Ishikawa (cell line): ENCODE data around the gene FOXL2NB.

Experiments used
- CEBPB ChIP-seq: IDR thresholded peaks from 2 replicates; pipeline ENCODE4 v1.6.1; 2012
- CREB1 ChIP-seq: IDR thresholded peaks from 2 replicates; pipeline ENCODE4 v1.6.1; 2012; ENCODE audit warnings: low read depth
- EGR1 ChIP-seq: IDR thresholded peaks from 2 replicates; pipeline ENCODE4 v1.6.1; 2012
- EP300 ChIP-seq: IDR thresholded peaks from 2 replicates; pipeline ENCODE4 v1.6.1; 2012; ENCODE audit warnings: borderline replicate concordance
- FOXM1 ChIP-seq: IDR thresholded peaks from 2 replicates; pipeline ENCODE4 v1.6.1; 2012; ENCODE audit warnings: low read depth, borderline replicate concordance
- NFIC ChIP-seq: IDR thresholded peaks from 2 replicates; pipeline ENCODE4 v1.6.1; 2012
- RAD21 ChIP-seq: IDR thresholded peaks from 2 replicates; pipeline ENCODE4 v1.6.1; 2012; ENCODE audit warnings: low read depth
- TAF1 ChIP-seq: IDR thresholded peaks from 2 replicates; pipeline ENCODE4 v1.6.1; 2012; ENCODE audit warnings: low read depth, mild to moderate bottlenecking
- TCF12 ChIP-seq: IDR thresholded peaks from 2 replicates; pipeline ENCODE4 v1.6.1; 2012; ENCODE audit warnings: low read depth
- TEAD4 ChIP-seq: IDR thresholded peaks from 2 replicates; pipeline ENCODE4 v1.6.1; 2012
- YY1 ChIP-seq: IDR thresholded peaks from 2 replicates; pipeline ENCODE4 v1.6.1; 2012; ENCODE audit warnings: low read depth
- ZBTB7A ChIP-seq: IDR thresholded peaks from 2 replicates; pipeline ENCODE4 v1.6.1; 2012; ENCODE audit warnings: low read depth
- TF ChIP-seq, protein P1 (sequence below): IDR thresholded peaks from 2 replicates; pipeline ENCODE4 v1.6.1; 2012
- TF ChIP-seq, protein P2 (sequence below): IDR thresholded peaks from 2 replicates; pipeline ENCODE4 v1.6.1; 2012; ENCODE audit warnings: low read depth, mild to moderate bottlenecking
- TF ChIP-seq, protein P3 (sequence below): IDR thresholded peaks from 2 replicates; pipeline ENCODE4 v1.6.1; 2012

Gene FOXL2NB

DNA sequence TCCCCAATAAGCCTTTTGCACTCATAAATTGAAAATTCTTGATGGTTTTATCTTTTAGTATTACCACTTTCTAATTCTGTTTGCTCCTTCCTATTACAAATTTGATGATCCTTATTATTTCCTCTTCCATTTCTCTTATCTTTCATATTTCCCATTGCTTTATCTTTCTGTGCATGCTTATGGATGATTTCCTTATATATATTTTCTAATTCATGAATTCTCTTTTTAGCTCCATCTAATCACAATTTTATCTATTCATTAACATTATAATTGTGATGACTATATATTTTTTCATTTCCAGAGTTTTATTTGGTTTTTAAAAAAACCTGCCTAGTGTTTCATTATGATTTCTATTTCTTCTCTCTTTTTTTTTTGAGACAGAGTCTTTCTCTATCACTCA lies 17.9 kb downstream of the FOXL2NB start:
- TF ChIP-seq TEAD4 (no peak), CREB1 (no peak), RAD21 (no peak), EP300 (no peak), TCF12 (no peak), TAF1 (no peak), CEBPB (no peak), EGR1 (no peak), FOXM1 (no peak), YY1 (no peak)
- TF ChIP-seq, protein P1, sequence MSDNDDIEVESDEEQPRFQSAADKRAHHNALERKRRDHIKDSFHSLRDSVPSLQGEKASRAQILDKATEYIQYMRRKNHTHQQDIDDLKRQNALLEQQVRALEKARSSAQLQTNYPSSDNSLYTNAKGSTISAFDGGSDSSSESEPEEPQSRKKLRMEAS = no peak
- TF ChIP-seq, protein P2, sequence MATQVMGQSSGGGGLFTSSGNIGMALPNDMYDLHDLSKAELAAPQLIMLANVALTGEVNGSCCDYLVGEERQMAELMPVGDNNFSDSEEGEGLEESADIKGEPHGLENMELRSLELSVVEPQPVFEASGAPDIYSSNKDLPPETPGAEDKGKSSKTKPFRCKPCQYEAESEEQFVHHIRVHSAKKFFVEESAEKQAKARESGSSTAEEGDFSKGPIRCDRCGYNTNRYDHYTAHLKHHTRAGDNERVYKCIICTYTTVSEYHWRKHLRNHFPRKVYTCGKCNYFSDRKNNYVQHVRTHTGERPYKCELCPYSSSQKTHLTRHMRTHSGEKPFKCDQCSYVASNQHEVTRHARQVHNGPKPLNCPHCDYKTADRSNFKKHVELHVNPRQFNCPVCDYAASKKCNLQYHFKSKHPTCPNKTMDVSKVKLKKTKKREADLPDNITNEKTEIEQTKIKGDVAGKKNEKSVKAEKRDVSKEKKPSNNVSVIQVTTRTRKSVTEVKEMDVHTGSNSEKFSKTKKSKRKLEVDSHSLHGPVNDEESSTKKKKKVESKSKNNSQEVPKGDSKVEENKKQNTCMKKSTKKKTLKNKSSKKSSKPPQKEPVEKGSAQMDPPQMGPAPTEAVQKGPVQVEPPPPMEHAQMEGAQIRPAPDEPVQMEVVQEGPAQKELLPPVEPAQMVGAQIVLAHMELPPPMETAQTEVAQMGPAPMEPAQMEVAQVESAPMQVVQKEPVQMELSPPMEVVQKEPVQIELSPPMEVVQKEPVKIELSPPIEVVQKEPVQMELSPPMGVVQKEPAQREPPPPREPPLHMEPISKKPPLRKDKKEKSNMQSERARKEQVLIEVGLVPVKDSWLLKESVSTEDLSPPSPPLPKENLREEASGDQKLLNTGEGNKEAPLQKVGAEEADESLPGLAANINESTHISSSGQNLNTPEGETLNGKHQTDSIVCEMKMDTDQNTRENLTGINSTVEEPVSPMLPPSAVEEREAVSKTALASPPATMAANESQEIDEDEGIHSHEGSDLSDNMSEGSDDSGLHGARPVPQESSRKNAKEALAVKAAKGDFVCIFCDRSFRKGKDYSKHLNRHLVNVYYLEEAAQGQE = no peak

DNA sequence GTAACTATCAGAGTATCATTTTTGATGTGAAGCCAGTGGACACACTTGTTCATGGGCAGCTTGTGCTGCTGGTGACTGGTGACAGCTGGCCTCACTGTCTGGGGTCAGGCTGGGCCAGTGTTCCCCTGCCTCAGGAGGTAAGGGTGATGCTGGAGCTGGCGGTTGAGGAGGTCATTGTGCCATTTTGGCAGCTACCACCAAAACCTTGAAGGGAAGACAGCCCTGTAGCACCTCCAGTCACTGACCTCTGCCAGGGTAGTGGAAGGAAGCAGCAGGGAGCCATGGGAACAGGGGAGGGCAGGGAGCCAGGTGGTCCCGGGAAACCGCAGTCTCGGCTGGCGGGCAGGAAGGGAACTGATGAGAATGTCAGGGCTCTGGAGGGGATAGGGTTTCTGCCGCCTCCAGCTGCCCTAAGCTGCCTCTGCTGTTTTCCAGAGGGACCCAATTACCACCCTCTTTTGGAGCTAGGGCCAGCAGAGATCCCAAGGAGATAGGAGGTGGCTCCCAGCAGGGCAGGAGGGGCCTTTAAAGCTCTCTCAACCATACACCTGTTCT lies 24.8 kb downstream of the FOXL2NB start:
- TF ChIP-seq YY1 = no peak
- no peak for TF ChIP-seq CREB1
- no peak for TF ChIP-seq CEBPB
- no peak for TF ChIP-seq NFIC
- TF ChIP-seq TCF12 = no peak
- TF ChIP-seq, protein P2 = no peak
- TF ChIP-seq EGR1 = no peak
- no peak for TF ChIP-seq RAD21
- no peak for TF ChIP-seq TAF1
- no peak for TF ChIP-seq EP300

DNA sequence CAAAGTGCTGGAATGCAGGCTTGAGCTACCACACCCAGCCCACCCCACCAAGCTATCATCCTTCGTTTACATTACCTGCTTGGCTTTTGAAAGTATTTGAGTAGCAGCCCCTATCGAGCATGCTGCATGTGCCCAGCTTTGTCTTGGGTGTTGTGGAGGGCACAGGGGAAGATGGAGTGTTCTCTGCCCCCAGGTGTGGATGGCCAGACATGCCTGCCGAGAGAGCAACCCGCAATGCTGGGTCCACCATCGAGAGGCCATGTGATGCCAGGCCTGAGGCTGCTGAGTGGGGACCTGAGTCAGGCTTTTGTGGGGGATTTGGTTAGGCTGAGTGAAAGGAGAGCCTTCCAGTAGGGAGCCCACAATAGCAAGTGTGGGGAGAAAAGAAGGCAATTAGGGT lies 25.9 kb downstream of the FOXL2NB start:
- TF ChIP-seq, protein P3, sequence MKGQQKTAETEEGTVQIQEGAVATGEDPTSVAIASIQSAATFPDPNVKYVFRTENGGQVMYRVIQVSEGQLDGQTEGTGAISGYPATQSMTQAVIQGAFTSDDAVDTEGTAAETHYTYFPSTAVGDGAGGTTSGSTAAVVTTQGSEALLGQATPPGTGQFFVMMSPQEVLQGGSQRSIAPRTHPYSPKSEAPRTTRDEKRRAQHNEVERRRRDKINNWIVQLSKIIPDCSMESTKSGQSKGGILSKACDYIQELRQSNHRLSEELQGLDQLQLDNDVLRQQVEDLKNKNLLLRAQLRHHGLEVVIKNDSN = no peak
- TF ChIP-seq RAD21 (no peak), ZBTB7A (no peak), NFIC (no peak), TAF1 (no peak), EGR1 (no peak), CREB1 (no peak)
- TF ChIP-seq, protein P1 = no peak
- TF ChIP-seq, protein P2 = no peak

DNA sequence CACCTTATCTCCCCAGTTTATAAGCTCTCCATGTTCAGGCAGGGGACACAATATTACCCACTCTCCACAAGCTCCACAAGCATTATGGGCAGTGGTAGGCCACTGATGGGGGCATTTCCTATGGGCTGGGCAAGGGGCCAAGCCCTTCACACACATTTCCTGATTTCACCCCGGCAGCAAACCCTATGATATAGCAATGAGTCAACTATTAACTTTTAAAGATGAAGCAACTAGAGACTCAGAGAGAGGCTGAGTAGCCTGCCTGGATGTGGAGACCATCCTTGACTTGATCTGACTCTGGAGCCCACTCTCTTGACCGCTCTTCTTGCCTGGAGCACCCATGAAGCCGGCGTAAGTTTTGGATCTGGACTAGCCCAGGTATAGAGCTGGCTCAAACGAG lies 27.4 kb downstream of the FOXL2NB start:
- no peak for TF ChIP-seq FOXM1
- TF ChIP-seq, protein P2 = no peak
- TF ChIP-seq TEAD4 = no peak
- no peak for TF ChIP-seq CEBPB
- TF ChIP-seq EP300 = no peak
- TF ChIP-seq ZBTB7A = no peak
- TF ChIP-seq CREB1 = no peak
- TF ChIP-seq NFIC = no peak
- TF ChIP-seq YY1 = no peak
- TF ChIP-seq TCF12 = no peak
- TF ChIP-seq, protein P1 = no peak
- TF ChIP-seq TAF1 = no peak
- TF ChIP-seq, protein P3 = no peak
- TF ChIP-seq RAD21 = no peak
- no peak for TF ChIP-seq EGR1
